GM12872 (cell line): Measurements from ENCODE around the gene ZNRF3.

ENCODE experiments used
- CTCF ChIP-seq: IDR thresholded peaks from 3 replicates; pipeline ENCODE4 v1.5.1; 2011; ENCODE audit warnings: low read depth, mild to moderate bottlenecking, low read length, moderate library complexity; ENCODE audit not compliant: insufficient read depth

Gene ZNRF3

GRCh38 chr22:29081517-29082236 is 198.3 kb downstream of the ZNRF3 start:
- no peak for TF ChIP-seq CTCF

- TF ChIP-seq CTCF: no peak
Measured at GRCh38 chr22:29082826-29083545, 199.6 kb downstream of the ZNRF3 start.

GRCh38 chr22:29083933-29084591 is 200.7 kb downstream of the ZNRF3 start:
- no peak for TF ChIP-seq CTCF

- no peak for TF ChIP-seq CTCF
Measured at GRCh38 chr22:29087012-29087411, 203.6 kb downstream of the ZNRF3 start.

- no peak for TF ChIP-seq CTCF
Measured at GRCh38 chr22:29088809-29089208, 205.4 kb downstream of the ZNRF3 start.

- TF ChIP-seq CTCF: no peak
Measured at GRCh38 chr22:29089507-29089906, 206.1 kb downstream of the ZNRF3 start.

GRCh38 chr22:29090039-29090438 is 206.7 kb downstream of the ZNRF3 start:
- no peak for TF ChIP-seq CTCF
